Measurements from ENCODE around the gene PYGB.

PYGB gene

GRCh38 chr20:25274481-25274880 lies 26.6 kb downstream of the PYGB start:
- H3K4me1 Mint-ChIP-seq: no peaks in the 10 kb centered on the region
- H3K4me3 Mint-ChIP-seq: no peak overlapping the region
- no peaks in the 10 kb centered on the region for H3K27me3 Mint-ChIP-seq
- H3K9me3 Mint-ChIP-seq: no peaks in the 10 kb centered on the region
- peaks cover 11% of the 10 kb centered on the region for H3K36me3 Mint-ChIP-seq (ENCODE audit: low read depth)
- H3K27ac Mint-ChIP-seq: no peak overlapping the region
- DNase-seq: no peak
- no peak for ATAC-seq

- no peak for ATAC-seq
- Mint-ChIP-seq H3K4me1 (no peaks in the 10 kb centered on the region), H3K27ac (no peak overlapping the region), H3K36me3 (ENCODE audit: low read depth) (peaks cover 6% of the 10 kb centered on the region), H3K4me3 (no peak overlapping the region), H3K27me3 (no peaks in the 10 kb centered on the region), H3K9me3 (no peaks in the 10 kb centered on the region)
- DNase-seq: no peak
Observed at GRCh38 chr20:25274891-25275812, 27.3 kb downstream of the PYGB start.

GRCh38 chr20:25275813-25276532 lies 28.1 kb downstream of the PYGB start:
- Mint-ChIP-seq H3K9me3 (no peaks in the 10 kb centered on the region), H3K4me1 (no peaks in the 10 kb centered on the region), H3K36me3 (ENCODE audit: low read depth) (peaks cover 6% of the 10 kb centered on the region), H3K4me3 (no peak overlapping the region), H3K27ac (no peak overlapping the region), H3K27me3 (no peaks in the 10 kb centered on the region)
- ATAC-seq: no peak
- no peak for DNase-seq

- H3K27ac Mint-ChIP-seq: no peak overlapping the region
- H3K36me3 Mint-ChIP-seq (ENCODE audit: low read depth): peaks cover 6% of the 10 kb centered on the region
- H3K27me3 Mint-ChIP-seq: no peaks in the 10 kb centered on the region
- H3K4me1 Mint-ChIP-seq: no peaks in the 10 kb centered on the region
- no peak for DNase-seq
- H3K9me3 Mint-ChIP-seq: no peaks in the 10 kb centered on the region
- no peak for ATAC-seq
- no peak overlapping the region for H3K4me3 Mint-ChIP-seq
Observed at GRCh38 chr20:25276533-25277050, 28.7 kb downstream of the PYGB start.

- H3K27ac Mint-ChIP-seq: no peak overlapping the region
- ATAC-seq (no peak), DNase-seq (no peak)
- no peaks in the 10 kb centered on the region for H3K27me3 Mint-ChIP-seq
- no peak overlapping the region for H3K4me3 Mint-ChIP-seq
- no peaks in the 10 kb centered on the region for H3K4me1 Mint-ChIP-seq
- H3K36me3 Mint-ChIP-seq (ENCODE audit: low read depth): peaks cover 4% of the 10 kb centered on the region
- H3K9me3 Mint-ChIP-seq: no peaks in the 10 kb centered on the region
Observed at GRCh38 chr20:25277051-25277801, 29.3 kb downstream of the PYGB start.

GRCh38 chr20:25277941-25278521 lies 30.1 kb downstream of the PYGB start:
- H3K4me1 Mint-ChIP-seq: no peaks in the 10 kb centered on the region
- peaks cover 6% of the 10 kb centered on the region for H3K36me3 Mint-ChIP-seq (ENCODE audit: low read depth)
- H3K4me3 Mint-ChIP-seq: no peak overlapping the region
- no peaks in the 10 kb centered on the region for H3K9me3 Mint-ChIP-seq
- no peak for DNase-seq
- no peaks in the 10 kb centered on the region for H3K27me3 Mint-ChIP-seq
- no peak for ATAC-seq
- H3K27ac Mint-ChIP-seq: no peak overlapping the region

GRCh38 chr20:25278636-25279361 lies 30.9 kb downstream of the PYGB start:
- DNase-seq (no peak), ATAC-seq (no peak)
- Mint-ChIP-seq H3K4me1 (no peaks in the 10 kb centered on the region), H3K27me3 (no peaks in the 10 kb centered on the region), H3K36me3 (ENCODE audit: low read depth) (peaks cover 8% of the 10 kb centered on the region), H3K9me3 (no peaks in the 10 kb centered on the region), H3K4me3 (no peak overlapping the region), H3K27ac (no peak overlapping the region)

GRCh38 chr20:25279403-25279802 lies 31.5 kb downstream of the PYGB start:
- Mint-ChIP-seq H3K36me3 (ENCODE audit: low read depth) (peaks cover 6% of the 10 kb centered on the region), H3K9me3 (no peaks in the 10 kb centered on the region), H3K4me3 (no peak overlapping the region), H3K27ac (no peak overlapping the region), H3K27me3 (no peaks in the 10 kb centered on the region), H3K4me1 (no peaks in the 10 kb centered on the region)
- DNase-seq: no peak
- no peak for ATAC-seq

GRCh38 chr20:25280051-25280573 lies 32.2 kb downstream of the PYGB start:
- DNase-seq (no peak), ATAC-seq (no peak)
- H3K27me3 Mint-ChIP-seq: no peaks in the 10 kb centered on the region
- no peak overlapping the region for H3K27ac Mint-ChIP-seq
- no peak overlapping the region for H3K4me3 Mint-ChIP-seq
- no peaks in the 10 kb centered on the region for H3K9me3 Mint-ChIP-seq
- H3K36me3 Mint-ChIP-seq (ENCODE audit: low read depth): peaks cover 6% of the 10 kb centered on the region
- H3K4me1 Mint-ChIP-seq: no peaks in the 10 kb centered on the region

GRCh38 chr20:25280574-25281535 lies 33.0 kb downstream of the PYGB start:
- Mint-ChIP-seq H3K9me3 (no peaks in the 10 kb centered on the region), H3K36me3 (ENCODE audit: low read depth) (peaks cover 10% of the 10 kb centered on the region), H3K27ac (no peak overlapping the region), H3K27me3 (no peaks in the 10 kb centered on the region), H3K4me1 (no peaks in the 10 kb centered on the region), H3K4me3 (no peak overlapping the region)
- no peak for DNase-seq
- no peak for ATAC-seq

- Mint-ChIP-seq H3K9me3 (no peaks in the 10 kb centered on the region), H3K4me3 (no peak overlapping the region), H3K4me1 (no peaks in the 10 kb centered on the region), H3K27ac (no peak overlapping the region), H3K27me3 (no peaks in the 10 kb centered on the region), H3K36me3 (ENCODE audit: low read depth) (peaks cover 10% of the 10 kb centered on the region)
- no peak for ATAC-seq
- DNase-seq: no peak
Observed at GRCh38 chr20:25281541-25281991, 33.7 kb downstream of the PYGB start.

GRCh38 chr20:25282034-25282781 lies 34.3 kb downstream of the PYGB start:
- Mint-ChIP-seq H3K4me1 (no peaks in the 10 kb centered on the region), H3K36me3 (ENCODE audit: low read depth) (peaks cover 13% of the 10 kb centered on the region), H3K4me3 (no peak overlapping the region)

More at GRCh38 chr20:25282034-25282781, 34.3 kb downstream of the PYGB start:
- DNase-seq: no peak
- Mint-ChIP-seq H3K27ac (no peak overlapping the region), H3K27me3 (no peaks in the 10 kb centered on the region), H3K9me3 (no peaks in the 10 kb centered on the region)
- ATAC-seq: no peak

Measured in activated naive CD8-positive, alpha-beta T cell treated with anti-CD3 and anti-CD28 coated beads, Interleukin-2, amount 50 U/mL, for 24 hours (primary cell).